Measurements from ENCODE around the gene RBM6. TPM values are rescaled to one million over a fixed set of nuclear protein-coding genes. Genes with fewer than 3 reads are reported as not detected.
A peak's percentile ranks its signal among the peaks of the same experiment; 100 is the strongest.

Gene RBM6
- total and polyA plus RNA-seq, 4 donors = 70.1 to 175 (median 129) TPM

DNA sequence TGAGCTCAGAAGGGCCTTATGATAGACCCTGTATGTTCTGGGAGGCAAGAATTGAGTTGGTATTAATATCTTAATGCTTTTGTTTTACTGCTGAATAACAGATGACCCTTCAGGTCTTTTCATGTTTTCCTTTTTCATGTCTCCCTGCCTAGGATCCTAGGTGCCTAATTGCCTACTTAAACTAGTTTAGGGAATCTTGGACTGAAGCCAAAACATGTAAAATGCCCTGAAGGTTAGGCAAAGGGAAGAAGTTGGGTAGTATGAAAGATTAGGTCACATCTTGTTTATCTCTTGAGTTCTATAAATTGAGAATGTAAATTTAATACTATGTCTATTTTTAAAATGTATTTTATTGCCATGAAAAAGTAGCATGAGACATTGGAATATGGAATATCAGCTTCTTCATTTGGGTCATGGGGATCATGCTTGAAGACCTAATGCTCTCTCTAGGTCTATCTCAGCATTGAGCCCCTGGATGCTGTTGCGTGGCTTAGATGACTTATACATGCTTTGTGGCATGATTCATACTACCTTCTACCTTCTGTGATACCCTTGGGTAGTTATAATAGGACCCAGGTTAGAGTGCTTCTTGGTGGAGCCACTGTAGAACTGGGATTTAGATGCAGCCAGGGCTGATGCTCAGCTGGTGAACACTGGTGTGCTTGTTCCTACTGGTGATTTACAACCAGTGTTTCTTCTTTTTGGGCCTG is 26.4 kb downstream of the RBM6 start:
- WGBS (ENCODE audit: insufficient coverage) = no CpG with 5 or more reads among the region's 1 CpG
- H3K36me3 ChIP-seq (ENCODE audit: control insufficient read depth, insufficient read depth, low read length) = peaks cover 17% of the 10 kb centered on the region
- DNase-seq (ENCODE audit: low read depth in 4 of 6, low spot score in 6 of 6) = no peak

DNA sequence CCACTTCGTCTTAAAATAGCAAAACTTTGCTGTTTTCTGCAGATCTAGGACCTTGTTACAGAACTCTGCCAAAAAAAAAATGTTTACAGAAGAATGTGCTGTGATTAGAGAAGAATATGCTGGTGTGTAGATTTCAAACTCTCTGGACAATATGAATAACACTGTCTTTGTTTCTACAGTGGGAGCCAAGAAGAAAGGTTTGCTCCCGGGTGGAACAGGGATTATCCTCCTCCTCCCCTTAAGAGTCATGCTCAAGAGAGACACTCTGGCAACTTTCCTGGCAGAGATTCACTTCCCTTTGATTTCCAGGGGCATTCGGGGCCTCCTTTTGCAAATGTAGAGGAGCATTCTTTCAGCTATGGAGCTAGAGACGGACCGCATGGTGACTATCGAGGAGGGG is 27.3 kb downstream of the RBM6 start:
- peak overlapping the region; percentile 44 for H3K27ac ChIP-seq (ENCODE audit: low read depth, low read length)
- no peaks in the 10 kb centered on the region for H3K27me3 ChIP-seq (ENCODE audit: control insufficient read depth, insufficient read depth, low read length)
- H3K36me3 ChIP-seq (ENCODE audit: control insufficient read depth, insufficient read depth, low read length) = peaks cover 17% of the 10 kb centered on the region
- no peak overlapping the region for H3K4me3 ChIP-seq (ENCODE audit: low read depth, low read length)
- no peaks in the 10 kb centered on the region for H3K9me3 ChIP-seq (ENCODE audit: control insufficient read depth, insufficient read depth, low read length)
- H3K4me1 ChIP-seq (ENCODE audit: control insufficient read depth, insufficient read depth, low read length) = peaks cover 6% of the 10 kb centered on the region
- WGBS (ENCODE audit: insufficient coverage) = 48% methylated on average over 4 of the region's 6 CpGs
- peak in 2 of 6 donors; percentile 31 to 46 for DNase-seq (ENCODE audit: low read depth in 4 of 6, low spot score in 6 of 6)

More for the DNA sequence above, 26.4 kb downstream of the RBM6 start:
- Histone ChIP-seq H3K4me1 (ENCODE audit: control insufficient read depth, insufficient read depth, low read length) (peaks cover 6% of the 10 kb centered on the region), H3K9me3 (ENCODE audit: control insufficient read depth, insufficient read depth, low read length) (no peaks in the 10 kb centered on the region), H3K4me3 (ENCODE audit: low read depth, low read length) (no peak overlapping the region), H3K27me3 (ENCODE audit: control insufficient read depth, insufficient read depth, low read length) (no peaks in the 10 kb centered on the region), H3K27ac (ENCODE audit: low read depth, low read length) (no peak overlapping the region)

DNA sequence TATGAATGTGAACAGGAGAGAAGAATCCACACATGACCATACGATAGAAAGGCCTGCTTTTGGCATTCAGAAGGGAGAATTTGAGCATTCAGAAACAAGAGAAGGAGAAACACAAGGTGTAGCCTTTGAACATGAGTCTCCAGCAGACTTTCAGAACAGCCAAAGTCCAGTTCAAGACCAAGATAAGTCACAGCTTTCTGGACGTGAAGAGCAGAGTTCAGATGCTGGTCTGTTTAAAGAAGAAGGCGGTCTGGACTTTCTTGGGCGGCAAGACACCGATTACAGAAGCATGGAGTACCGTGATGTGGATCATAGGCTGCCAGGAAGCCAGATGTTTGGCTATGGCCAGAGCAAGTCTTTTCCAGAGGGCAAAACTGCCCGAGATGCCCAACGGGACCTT is 28.4 kb downstream of the RBM6 start:
- Histone ChIP-seq H3K27me3 (ENCODE audit: control insufficient read depth, insufficient read depth, low read length) (no peaks in the 10 kb centered on the region), H3K4me1 (ENCODE audit: control insufficient read depth, insufficient read depth, low read length) (peaks cover 6% of the 10 kb centered on the region), H3K9me3 (ENCODE audit: control insufficient read depth, insufficient read depth, low read length) (no peaks in the 10 kb centered on the region), H3K36me3 (ENCODE audit: control insufficient read depth, insufficient read depth, low read length) (peaks cover 23% of the 10 kb centered on the region), H3K4me3 (ENCODE audit: low read depth, low read length) (no peak overlapping the region), H3K27ac (ENCODE audit: low read depth, low read length) (no peak overlapping the region)
- WGBS (ENCODE audit: insufficient coverage) = 97% methylated on average over 6 of the region's 8 CpGs
- no peak for DNase-seq (ENCODE audit: low read depth in 4 of 6, low spot score in 6 of 6)

DNA sequence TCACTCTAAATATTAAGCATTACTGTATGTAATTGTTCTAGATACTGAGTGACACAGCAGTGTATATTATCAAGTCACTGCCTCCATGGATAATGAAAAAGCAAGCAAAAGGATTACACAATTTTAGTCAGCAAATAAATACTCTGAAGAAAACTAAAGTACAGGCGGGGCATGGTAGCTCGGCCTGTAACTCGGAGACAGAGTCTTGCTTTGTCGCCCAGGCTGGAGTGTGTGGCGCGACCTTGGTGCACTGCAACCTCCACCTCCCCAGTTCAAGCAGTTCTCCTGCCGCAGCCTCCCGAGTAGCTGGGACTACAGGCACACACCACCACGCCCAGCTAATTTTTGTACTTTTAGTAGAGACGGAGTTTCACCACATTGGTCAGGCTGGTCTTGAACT is 32.7 kb downstream of the RBM6 start:
- Histone ChIP-seq H3K9me3 (ENCODE audit: control insufficient read depth, insufficient read depth, low read length) (no peaks in the 10 kb centered on the region), H3K36me3 (ENCODE audit: control insufficient read depth, insufficient read depth, low read length) (peaks cover 18% of the 10 kb centered on the region), H3K27ac (ENCODE audit: low read depth, low read length) (no peak overlapping the region), H3K4me1 (ENCODE audit: control insufficient read depth, insufficient read depth, low read length) (peaks cover 3% of the 10 kb centered on the region), H3K4me3 (ENCODE audit: low read depth, low read length) (no peak overlapping the region), H3K27me3 (ENCODE audit: control insufficient read depth, insufficient read depth, low read length) (no peaks in the 10 kb centered on the region)
- no peak for DNase-seq (ENCODE audit: low read depth in 4 of 6, low spot score in 6 of 6)
- 97% methylated on average over 10 of the region's 10 CpGs for WGBS (ENCODE audit: insufficient coverage)

DNA sequence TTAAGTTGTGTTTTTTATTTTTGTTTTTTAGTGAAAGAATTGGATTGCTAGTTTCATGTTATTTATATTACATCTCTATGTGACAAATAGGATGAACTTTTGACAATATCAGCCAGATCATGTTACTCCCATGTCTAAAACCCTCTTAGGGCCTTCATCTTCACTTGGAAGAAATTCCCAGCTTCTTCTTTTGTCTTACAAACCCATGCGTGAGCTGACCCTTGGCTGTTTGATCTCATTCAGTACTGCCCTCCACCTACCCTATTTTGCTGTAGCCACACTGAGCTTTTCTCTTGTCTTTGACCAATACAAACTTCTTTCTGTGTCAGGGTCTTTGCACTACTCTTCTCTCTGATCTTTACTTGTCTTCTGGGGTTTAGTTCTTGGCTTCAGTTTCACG is 37.0 kb downstream of the RBM6 start:
- Histone ChIP-seq H3K4me1 (ENCODE audit: control insufficient read depth, insufficient read depth, low read length) (no peaks in the 10 kb centered on the region), H3K27ac (ENCODE audit: low read depth, low read length) (no peak overlapping the region), H3K36me3 (ENCODE audit: control insufficient read depth, insufficient read depth, low read length) (peaks cover 9% of the 10 kb centered on the region), H3K4me3 (ENCODE audit: low read depth, low read length) (no peak overlapping the region), H3K9me3 (ENCODE audit: control insufficient read depth, insufficient read depth, low read length) (no peaks in the 10 kb centered on the region), H3K27me3 (ENCODE audit: control insufficient read depth, insufficient read depth, low read length) (no peaks in the 10 kb centered on the region)
- DNase-seq (ENCODE audit: low read depth in 4 of 6, low spot score in 6 of 6) = no peak
- 96% methylated on average over 2 of the region's 2 CpGs for WGBS (ENCODE audit: insufficient coverage)

DNA sequence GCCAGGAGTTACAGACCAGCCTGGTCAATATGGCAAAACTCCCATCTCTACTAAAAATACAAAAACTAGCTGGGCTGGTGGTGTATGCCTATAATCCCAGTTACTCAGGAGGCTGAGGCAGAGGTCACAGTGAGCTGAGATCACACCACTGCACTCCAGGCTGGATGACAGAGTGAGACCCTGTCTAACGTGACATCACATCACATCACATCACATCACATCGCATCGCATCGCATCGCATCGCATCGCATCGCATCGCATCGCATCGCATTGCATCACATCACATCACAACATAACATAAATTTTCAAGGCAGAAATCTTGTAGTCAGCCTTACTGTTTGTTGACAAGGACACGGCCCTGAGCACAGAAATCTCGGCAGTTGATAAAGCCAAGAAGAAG is 44.4 kb downstream of the RBM6 start:
- H3K4me1 ChIP-seq (ENCODE audit: control insufficient read depth, insufficient read depth, low read length) = no peaks in the 10 kb centered on the region
- H3K4me3 ChIP-seq (ENCODE audit: low read depth, low read length) = no peak overlapping the region
- peaks cover 22% of the 10 kb centered on the region for H3K36me3 ChIP-seq (ENCODE audit: control insufficient read depth, insufficient read depth, low read length)
- 93% methylated on average over 8 of the region's 13 CpGs for whole genome bisulfite sequencing (ENCODE audit: insufficient coverage)
- no peaks in the 10 kb centered on the region for H3K27me3 ChIP-seq (ENCODE audit: control insufficient read depth, insufficient read depth, low read length)
- no peak for DNase-seq (ENCODE audit: low read depth in 4 of 6, low spot score in 6 of 6)
- H3K9me3 ChIP-seq (ENCODE audit: control insufficient read depth, insufficient read depth, low read length) = no peaks in the 10 kb centered on the region
- no peak overlapping the region for H3K27ac ChIP-seq (ENCODE audit: low read depth, low read length)

DNA sequence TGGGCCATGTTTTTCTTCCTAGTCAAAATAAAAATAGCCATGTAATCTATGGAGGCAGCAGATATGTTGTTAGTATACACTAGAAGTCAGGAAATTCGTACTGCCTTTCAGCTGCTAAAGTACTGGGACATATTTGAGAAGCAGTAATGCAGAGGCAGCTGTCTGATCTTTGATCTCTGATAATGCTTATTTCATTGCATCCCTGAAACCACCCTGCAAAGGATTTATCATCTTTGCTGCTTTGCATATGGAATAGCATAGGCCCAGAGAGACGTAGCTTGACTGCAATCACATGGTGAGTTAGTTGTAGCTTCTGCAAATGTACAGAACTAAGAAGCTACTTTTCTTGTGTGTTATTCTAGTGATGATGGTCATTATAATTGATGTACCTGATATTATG is 52.4 kb downstream of the RBM6 start:
- no peaks in the 10 kb centered on the region for H3K27me3 ChIP-seq (ENCODE audit: control insufficient read depth, insufficient read depth, low read length)
- WGBS (ENCODE audit: insufficient coverage) = 71% methylated on average over 1 of the region's 2 CpGs
- no peak for DNase-seq (ENCODE audit: low read depth in 4 of 6, low spot score in 6 of 6)

DNA sequence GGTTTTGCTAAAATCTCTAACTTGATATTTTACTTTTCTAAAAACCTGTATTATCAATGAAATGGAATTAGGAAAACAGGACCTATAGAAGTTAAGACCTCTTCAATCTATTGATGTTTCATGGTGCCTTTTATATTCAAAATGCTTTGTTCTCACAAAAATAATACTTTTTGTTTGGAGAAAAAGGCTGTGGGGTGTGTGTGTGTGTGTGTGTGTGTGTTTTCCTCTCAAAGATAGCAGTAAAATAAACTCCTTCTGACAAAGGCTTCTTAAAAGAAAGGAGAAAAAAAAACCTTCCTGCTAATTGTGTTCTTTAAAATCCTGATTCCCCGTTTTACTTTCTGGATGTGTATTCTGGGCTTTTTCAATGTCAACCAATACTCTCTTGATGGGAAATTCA is 54.5 kb downstream of the RBM6 start:
- Histone ChIP-seq H3K27me3 (ENCODE audit: control insufficient read depth, insufficient read depth, low read length) (no peaks in the 10 kb centered on the region), H3K4me3 (ENCODE audit: low read depth, low read length) (no peak overlapping the region), H3K9me3 (ENCODE audit: control insufficient read depth, insufficient read depth, low read length) (no peaks in the 10 kb centered on the region), H3K27ac (ENCODE audit: low read depth, low read length) (no peak overlapping the region), H3K4me1 (ENCODE audit: control insufficient read depth, insufficient read depth, low read length) (no peaks in the 10 kb centered on the region), H3K36me3 (ENCODE audit: control insufficient read depth, insufficient read depth, low read length) (peaks cover 2% of the 10 kb centered on the region)
- WGBS (ENCODE audit: insufficient coverage) = no CpG with 5 or more reads among the region's 1 CpG
- no peak for DNase-seq (ENCODE audit: low read depth in 4 of 6, low spot score in 6 of 6)

More for the DNA sequence above, 52.4 kb downstream of the RBM6 start:
- Histone ChIP-seq H3K36me3 (ENCODE audit: control insufficient read depth, insufficient read depth, low read length) (peaks cover 10% of the 10 kb centered on the region), H3K4me1 (ENCODE audit: control insufficient read depth, insufficient read depth, low read length) (no peaks in the 10 kb centered on the region), H3K4me3 (ENCODE audit: low read depth, low read length) (no peak overlapping the region), H3K27ac (ENCODE audit: low read depth, low read length) (no peak overlapping the region), H3K9me3 (ENCODE audit: control insufficient read depth, insufficient read depth, low read length) (no peaks in the 10 kb centered on the region)

DNA sequence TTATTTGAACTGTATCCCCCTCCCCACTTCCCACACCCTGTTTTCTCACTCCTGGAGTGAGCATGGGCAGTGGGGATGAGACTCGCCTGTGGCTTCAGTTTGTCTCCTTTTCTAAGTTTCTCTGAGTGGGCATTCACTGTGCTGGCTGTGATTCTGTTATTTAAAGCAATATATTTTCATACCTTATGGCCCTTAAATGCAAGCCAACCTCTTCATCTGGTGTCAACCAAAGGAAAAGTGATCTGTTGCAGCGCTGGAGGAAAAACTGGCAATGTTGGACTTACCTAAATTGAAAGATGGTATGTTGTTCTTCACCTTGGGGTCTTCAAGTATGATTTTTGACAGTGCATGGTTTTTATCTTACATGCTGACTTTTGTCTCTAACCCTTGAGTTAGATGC is 56.1 kb downstream of the RBM6 start:
- Histone ChIP-seq H3K4me1 (ENCODE audit: control insufficient read depth, insufficient read depth, low read length) (no peaks in the 10 kb centered on the region), H3K27me3 (ENCODE audit: control insufficient read depth, insufficient read depth, low read length) (no peaks in the 10 kb centered on the region), H3K27ac (ENCODE audit: low read depth, low read length) (no peak overlapping the region), H3K4me3 (ENCODE audit: low read depth, low read length) (no peak overlapping the region), H3K36me3 (ENCODE audit: control insufficient read depth, insufficient read depth, low read length) (peaks cover 4% of the 10 kb centered on the region), H3K9me3 (ENCODE audit: control insufficient read depth, insufficient read depth, low read length) (no peaks in the 10 kb centered on the region)
- peak in 1 of 6 donors; percentile 52 for DNase-seq (ENCODE audit: low read depth in 4 of 6, low spot score in 6 of 6)
- WGBS (ENCODE audit: insufficient coverage) = no CpG with 5 or more reads among the region's 2 CpGs

DNA sequence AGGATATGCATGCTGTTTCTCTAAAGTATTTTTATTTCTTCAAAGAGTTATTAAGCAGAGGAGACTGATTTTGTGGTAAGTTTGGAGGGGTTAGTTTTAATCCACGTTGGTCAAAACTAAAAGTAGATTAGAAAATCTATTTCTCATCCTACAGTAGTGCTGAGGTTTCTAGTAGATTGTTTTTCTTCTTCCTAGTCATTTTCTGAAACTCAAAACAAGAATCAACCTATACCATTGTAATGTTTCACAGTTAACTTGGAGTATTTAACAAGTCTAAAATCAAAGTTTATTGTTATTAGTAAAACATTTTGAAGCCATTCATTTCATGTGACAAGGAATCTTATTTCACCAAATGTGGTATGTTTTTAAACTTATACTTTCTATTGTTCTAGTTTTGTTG is 57.9 kb downstream of the RBM6 start:
- no peaks in the 10 kb centered on the region for H3K9me3 ChIP-seq (ENCODE audit: control insufficient read depth, insufficient read depth, low read length)
- no peaks in the 10 kb centered on the region for H3K27me3 ChIP-seq (ENCODE audit: control insufficient read depth, insufficient read depth, low read length)
- no peaks in the 10 kb centered on the region for H3K4me1 ChIP-seq (ENCODE audit: control insufficient read depth, insufficient read depth, low read length)
- H3K36me3 ChIP-seq (ENCODE audit: control insufficient read depth, insufficient read depth, low read length) = peaks cover 6% of the 10 kb centered on the region
- no peak for DNase-seq (ENCODE audit: low read depth in 4 of 6, low spot score in 6 of 6)
- WGBS (ENCODE audit: insufficient coverage) = no CpG with 5 or more reads among the region's 1 CpG
- no peak overlapping the region for H3K27ac ChIP-seq (ENCODE audit: low read depth, low read length)
- H3K4me3 ChIP-seq (ENCODE audit: low read depth, low read length) = no peak overlapping the region
